ENCODE results near the gene TMEM9.

- no peak for TF ChIP-seq CTCF (IDR thresholded peaks at IDR 0.05)
- peak; percentile 84 to 85 for TF ChIP-seq POLR2A (IDR thresholded peaks at IDR 0.05)
Observed at GRCh38 chr1:201170533-201171062, 16.3 kb upstream of the TMEM9 start.
